Trophoblast cell (in vitro differentiated cells and primary cell): ENCODE results near the gene COMMD3.
"Not testable (repeated sequence)": the region's sequence is repeated elsewhere in the genome, so short reads cannot be mapped to it uniquely, and the experiment has no call there.

Experiments
- DNase-seq, 2 donors: peaks; one replicate each; pipeline ENCODE4 v3.0.0-alpha.2; 2016
- H2AFZ ChIP-seq: 2 replicates; pipeline ENCODE4 v1.6.1; 2013; ENCODE audit warnings: low read length, moderate library complexity, mild to moderate bottlenecking; ENCODE audit not compliant: insufficient read depth, poor library complexity
- H2AK5ac ChIP-seq: 2 replicates; pipeline ENCODE4 v1.6.1; 2013; ENCODE audit warnings: mild to moderate bottlenecking, low read length
- H2BK120ac ChIP-seq: 2 replicates; pipeline ENCODE4 v1.6.1; 2013; ENCODE audit warnings: low read length, mild to moderate bottlenecking, moderate library complexity; ENCODE audit not compliant: insufficient read depth, poor library complexity
- H2BK12ac ChIP-seq: 2 replicates; pipeline ENCODE4 v1.6.1; 2013; ENCODE audit warnings: mild to moderate bottlenecking, low read length, moderate library complexity
- H2BK5ac ChIP-seq: 2 replicates; pipeline ENCODE4 v1.6.1; 2013; ENCODE audit warnings: low read length, low read depth, moderate library complexity, mild to moderate bottlenecking; ENCODE audit not compliant: poor library complexity
- H3K14ac ChIP-seq: 2 replicates; pipeline ENCODE4 v1.6.1; 2013; ENCODE audit warnings: mild to moderate bottlenecking, low read length
- H3K18ac ChIP-seq: 2 replicates; pipeline ENCODE4 v1.6.1; 2013; ENCODE audit warnings: mild to moderate bottlenecking, low read length
- H3K23ac ChIP-seq: 2 replicates; pipeline ENCODE4 v1.6.1; 2013; ENCODE audit warnings: low read length
- H3K27ac ChIP-seq: 2 replicates; pipeline ENCODE4 v1.5.1; 2013; ENCODE audit warnings: low read depth, mild to moderate bottlenecking, inconsistent platforms, low read length, moderate library complexity
- H3K27me3 ChIP-seq: 2 replicates; pipeline ENCODE4 v1.6.1; 2013; ENCODE audit warnings: inconsistent platforms, mild to moderate bottlenecking, low read length, moderate library complexity; ENCODE audit not compliant: insufficient read depth
- H3K36me3 ChIP-seq, 2 experiments: 1 replicate in 1 of 2; 2 replicates in 1 of 2; pipeline ENCODE4 v1.6.1; 2013; ENCODE audit warnings: low read length in 2 of 2, mild to moderate bottlenecking in 2 of 2, moderate library complexity in 1 of 2; ENCODE audit not compliant: insufficient read depth in 2 of 2, control insufficient read depth in 1 of 2
- H3K4ac ChIP-seq: 2 replicates; pipeline ENCODE4 v1.6.1; 2013; ENCODE audit warnings: low read depth, mild to moderate bottlenecking, low read length, moderate library complexity
- H3K4me1 ChIP-seq, 2 experiments: 1 replicate in 1 of 2; 2 replicates in 1 of 2; pipeline ENCODE4 v1.6.1; 2013; ENCODE audit warnings: low read length in 2 of 2, mild to moderate bottlenecking in 2 of 2, moderate library complexity in 1 of 2; ENCODE audit not compliant: insufficient read depth in 2 of 2, control insufficient read depth in 1 of 2
- H3K4me2 ChIP-seq: 2 replicates; pipeline ENCODE4 v1.6.1; 2013; ENCODE audit warnings: inconsistent platforms, mild to moderate bottlenecking, low read length, moderate library complexity
- H3K4me3 ChIP-seq: 2 replicates; pipeline ENCODE4 v1.5.1; 2013; ENCODE audit warnings: mild to moderate bottlenecking, low read depth, low read length, inconsistent platforms
- H3K79me1 ChIP-seq: one replicate; pipeline ENCODE4 v1.6.1; 2013; ENCODE audit warnings: low read length
- H3K79me2 ChIP-seq: 2 replicates; pipeline ENCODE4 v1.6.1; 2013; ENCODE audit warnings: low read length, mild to moderate bottlenecking; ENCODE audit not compliant: control insufficient read depth, insufficient read depth, poor library complexity
- H3K9ac ChIP-seq: 2 replicates; pipeline ENCODE4 v1.6.1; 2013; ENCODE audit warnings: mild to moderate bottlenecking, low read length
- H3K9me3 ChIP-seq: 2 replicates; pipeline ENCODE4 v1.6.1; 2013; ENCODE audit warnings: low read depth, mild to moderate bottlenecking, control low read depth, inconsistent platforms, low read length; ENCODE audit not compliant: insufficient read depth
- H4K12ac ChIP-seq: 2 replicates; pipeline ENCODE4 v1.6.1; 2013; ENCODE audit warnings: low read depth, mild to moderate bottlenecking, low read length, moderate library complexity
- H4K8ac ChIP-seq: 2 replicates; pipeline ENCODE4 v1.6.1; 2013; ENCODE audit warnings: low read depth, mild to moderate bottlenecking, low read length, moderate library complexity
- H4K91ac ChIP-seq: one replicate; pipeline ENCODE4 v1.6.1; 2013; ENCODE audit warnings: low read depth, mild to moderate bottlenecking, low read length, moderate library complexity
- WGBS: extraction: QIAGEN DNeasy Blood & Tissue Kit; methylation state at CpG from one replicate; pipeline ENCODE4 v1.1.7; 2013; ENCODE audit warnings: missing lambda C conversion rate; ENCODE audit not compliant: insufficient read length, insufficient coverage; ENCODE audit errors: extremely low coverage; 5-methylcytosine and 5-hydroxymethylcytosine counted together

COMMD3 gene

DNA sequence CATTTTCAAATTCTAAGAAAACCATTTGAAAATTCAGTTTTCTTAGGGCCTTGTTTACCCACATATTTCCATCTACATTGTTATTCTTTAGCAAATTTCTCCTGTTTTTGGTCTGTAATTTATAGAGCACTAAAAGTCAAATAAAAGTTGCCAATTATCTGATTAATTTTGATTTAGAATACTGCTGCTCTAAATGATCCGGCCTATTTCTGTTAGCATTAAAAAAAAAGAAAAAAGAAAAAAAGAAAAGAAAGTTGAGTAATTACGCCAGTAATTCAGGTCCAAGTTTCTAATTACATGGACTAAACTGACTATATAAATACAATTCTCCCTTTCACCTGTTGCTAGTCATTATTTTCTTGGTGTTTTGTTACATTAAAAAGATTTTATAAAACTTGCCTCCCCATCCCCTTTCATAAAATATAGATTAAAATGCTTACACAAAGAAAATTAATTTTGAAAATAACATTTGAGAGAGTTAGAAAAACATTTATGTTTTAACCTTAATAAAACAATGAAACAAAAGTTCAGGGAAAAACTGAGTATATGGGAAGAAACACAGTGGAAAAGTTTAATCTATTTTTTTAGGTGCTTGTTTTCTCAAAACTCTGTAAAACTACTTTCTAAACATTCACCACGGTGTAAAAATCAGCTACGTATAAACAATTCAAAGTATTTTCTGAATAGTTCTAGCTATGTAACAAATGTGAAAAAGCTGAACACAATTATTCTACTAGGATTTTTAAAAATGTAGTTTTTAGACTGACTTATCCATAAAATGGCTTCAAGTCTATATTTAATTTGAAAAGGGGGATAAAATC lies 6.8 kb upstream of the COMMD3 start:
- Histone ChIP-seq H3K18ac (no peak overlapping the region), H3K79me2 (no peaks in the 10 kb centered on the region), H3K23ac (no peak overlapping the region), H3K79me1 (no peaks in the 10 kb centered on the region), H3K14ac (no peak overlapping the region), H2BK12ac (no peak overlapping the region), H3K27me3 (no peaks in the 10 kb centered on the region), H3K4me3 (no peak overlapping the region), H2BK5ac (no peak overlapping the region), H3K27ac (no peak overlapping the region), H2BK120ac (no peak overlapping the region), H3K9me3 (no peaks in the 10 kb centered on the region), H3K4me2 (no peak overlapping the region), H3K4me1 (no peaks in the 10 kb centered on the region), H3K9ac (no peak overlapping the region), H2AK5ac (no peak overlapping the region), H2AFZ (no peak overlapping the region), H4K91ac (no peak overlapping the region), H4K12ac (no peak overlapping the region), H3K36me3 (no peaks in the 10 kb centered on the region), H3K4ac (no peak overlapping the region), H4K8ac (no peak overlapping the region)
- no CpG with 5 or more reads among the region's 4 CpGs for WGBS
- no peak for DNase-seq

DNA sequence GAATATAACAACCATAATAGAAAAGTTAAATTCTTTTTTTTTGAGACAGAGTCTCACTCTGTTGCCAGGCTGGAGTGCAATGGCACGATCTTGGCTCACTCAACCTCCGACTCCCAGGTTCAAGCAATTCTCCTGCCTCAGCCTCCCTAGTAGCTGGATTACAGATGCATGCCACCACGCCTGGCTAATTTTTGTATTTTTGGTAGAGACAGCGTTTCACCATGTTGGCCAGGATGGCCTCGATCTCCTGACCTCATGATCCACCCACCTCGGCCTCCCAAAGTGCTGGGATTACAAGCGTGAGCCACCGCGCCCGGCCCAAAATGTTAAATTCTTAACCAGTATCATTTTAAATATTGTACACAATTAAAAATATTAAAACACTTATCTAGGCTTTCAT lies 6.2 kb upstream of the COMMD3 start:
- not testable (repeated sequence) for H4K12ac ChIP-seq, H3K9ac ChIP-seq, H3K18ac ChIP-seq, H2BK12ac ChIP-seq, H2AK5ac ChIP-seq, H2AFZ ChIP-seq, H4K8ac ChIP-seq, H3K14ac ChIP-seq, H3K23ac ChIP-seq, H3K4ac ChIP-seq, H2BK5ac ChIP-seq, H3K4me3 ChIP-seq, H4K91ac ChIP-seq, H3K27me3 ChIP-seq, H3K36me3 ChIP-seq, H2BK120ac ChIP-seq, H3K79me2 ChIP-seq, H3K9me3 ChIP-seq, H3K79me1 ChIP-seq, DNase-seq, H3K4me2 ChIP-seq, H3K4me1 ChIP-seq, H3K27ac ChIP-seq
- WGBS = no CpG with 5 or more reads among the region's 10 CpGs

DNA sequence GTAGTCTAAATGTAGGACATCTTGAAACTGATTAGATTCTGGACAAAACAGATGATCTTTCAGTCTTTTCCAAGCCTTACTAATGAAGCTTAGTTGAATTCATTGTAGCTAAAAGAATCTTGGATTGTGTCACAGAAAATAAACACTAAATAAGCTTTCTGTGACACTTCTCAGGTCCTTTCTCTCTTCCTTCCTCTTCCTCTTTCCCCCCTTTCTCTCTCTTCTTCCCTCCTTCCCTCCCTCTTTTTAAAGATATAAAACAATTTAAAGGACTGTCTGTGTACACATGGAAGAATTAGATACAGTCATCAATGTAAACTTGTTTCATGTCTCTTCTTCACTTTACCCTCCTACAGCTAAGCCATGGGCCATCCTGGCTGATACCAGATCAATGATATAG lies 5.3 kb upstream of the COMMD3 start:
- H3K4ac ChIP-seq = no peak overlapping the region
- peaks cover 2% of the 10 kb centered on the region for H3K79me1 ChIP-seq
- H3K9me3 ChIP-seq = no peaks in the 10 kb centered on the region
- no peak overlapping the region for H2BK5ac ChIP-seq
- H3K4me2 ChIP-seq = no peak overlapping the region
- peaks cover 1% of the 10 kb centered on the region for H3K79me2 ChIP-seq
- no peak overlapping the region for H4K12ac ChIP-seq
- H2BK120ac ChIP-seq = no peak overlapping the region
- no peak overlapping the region for H4K8ac ChIP-seq
- no peak overlapping the region for H2AK5ac ChIP-seq
- H3K23ac ChIP-seq = no peak overlapping the region
- no peaks in the 10 kb centered on the region for H3K27me3 ChIP-seq
- H3K4me1 ChIP-seq = no peaks in the 10 kb centered on the region
- no peak overlapping the region for H2AFZ ChIP-seq
- H3K4me3 ChIP-seq = no peak overlapping the region
- no peak overlapping the region for H3K9ac ChIP-seq
- no peak for DNase-seq
- H3K14ac ChIP-seq = no peak overlapping the region
- H4K91ac ChIP-seq = no peak overlapping the region
- no peak overlapping the region for H3K27ac ChIP-seq
- H3K18ac ChIP-seq = no peak overlapping the region
- H2BK12ac ChIP-seq = no peak overlapping the region
- H3K36me3 ChIP-seq = no peaks in the 10 kb centered on the region

DNA sequence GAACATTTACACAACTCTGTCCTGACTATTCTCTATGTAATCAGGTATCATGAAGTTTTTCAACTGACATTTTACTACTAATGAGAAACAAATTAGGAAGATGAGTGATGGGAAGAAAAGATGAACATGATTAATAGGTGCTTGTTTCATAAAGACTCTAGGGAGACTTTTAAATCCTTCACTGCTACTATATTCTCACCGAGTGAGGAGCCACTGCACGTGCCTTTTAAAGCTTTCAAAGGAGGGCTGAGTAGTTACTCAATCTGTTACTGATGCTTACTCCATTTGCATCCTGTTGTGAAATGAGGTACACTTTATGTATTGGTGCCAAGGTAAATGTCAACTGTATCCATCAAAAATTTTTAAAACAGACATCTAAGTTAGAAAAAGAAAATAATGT lies 1.3 kb upstream of the COMMD3 start:
- Histone ChIP-seq H2AK5ac (no peak overlapping the region), H3K36me3 (no peaks in the 10 kb centered on the region), H3K4me3 (no peak overlapping the region), H2BK12ac (no peak overlapping the region), H3K18ac (no peak overlapping the region), H3K79me1 (peaks cover 5% of the 10 kb centered on the region), H3K79me2 (peaks cover 5% of the 10 kb centered on the region), H4K8ac (no peak overlapping the region), H3K23ac (no peak overlapping the region), H2BK5ac (no peak overlapping the region), H4K91ac (no peak overlapping the region), H3K27ac (no peak overlapping the region), H3K9ac (no peak overlapping the region), H3K4ac (no peak overlapping the region), H3K4me2 (no peak overlapping the region), H3K9me3 (no peaks in the 10 kb centered on the region), H4K12ac (no peak overlapping the region), H3K4me1 (peaks cover 0 to 2% of the 10 kb centered on the region in 2 experiments), H2BK120ac (no peak overlapping the region), H3K14ac (no peak overlapping the region), H3K27me3 (no peaks in the 10 kb centered on the region), H2AFZ (no peak overlapping the region)
- no peak for DNase-seq
- WGBS = no CpG with 5 or more reads among the region's 2 CpGs
